Fibroblast of lung (primary cell): ENCODE measurements around the gene SLC52A1.

Experiments used
- CTCF ChIP-seq, 2 donors: IDR thresholded peaks in 1 of 2; conservative IDR thresholded peaks in 1 of 2; 1 replicate in 1 of 2; 2 replicates in 1 of 2; pipeline ENCODE4 v1.5.1; 2011 to 2012; ENCODE audit warnings: low read length in 2 of 2, control low read depth in 1 of 2, inconsistent platforms in 1 of 2, low read depth in 1 of 2, mild to moderate bottlenecking in 1 of 2
- EZH2 ChIP-seq: IDR thresholded peaks from 2 replicates; pipeline ENCODE4 v1.5.1; 2012; ENCODE audit warnings: low read length, control low read depth, mild to moderate bottlenecking; ENCODE audit errors: missing control alignments

GRCh38 chr17:5002121-5002788 lies 33.0 kb downstream of the SLC52A1 start:
- TF ChIP-seq CTCF (conservative IDR thresholded peaks at IDR 0.05 in 1 of 2, IDR thresholded peaks at IDR 0.05 in 1 of 2; ENCODE audit: low read depth in 1 of 2, low read length in 2 of 2) = no peak
- no peak for TF ChIP-seq EZH2
